GM12892 (cell line): ENCODE results near the gene KAT6B.

Experiments
- DNase-seq: peaks from one replicate; pipeline ENCODE4 v3.0.0; 2011; ENCODE audit not compliant: insufficient read length
- FAIRE-seq: peaks from 2 replicates; lab custom pipeline; 2011; peaks lifted over from hg19 to GRCh38; lab: Jason Lieb, UNC
- POLR2A ChIP-seq: IDR thresholded peaks from 2 replicates; pipeline ENCODE4 v1.6.1; 2011; ENCODE audit warnings: low read depth, low read length, control low read depth
- POLR2AphosphoS5 ChIP-seq: IDR thresholded peaks from 2 replicates; pipeline ENCODE4 v1.6.1; 2011; ENCODE audit warnings: low read depth, low read length, control low read depth
- TAF1 ChIP-seq: IDR thresholded peaks from 2 replicates; pipeline ENCODE4 v1.6.1; 2011; ENCODE audit warnings: low read depth, mild to moderate bottlenecking, control low read depth, low read length, borderline replicate concordance

KAT6B gene

DNA sequence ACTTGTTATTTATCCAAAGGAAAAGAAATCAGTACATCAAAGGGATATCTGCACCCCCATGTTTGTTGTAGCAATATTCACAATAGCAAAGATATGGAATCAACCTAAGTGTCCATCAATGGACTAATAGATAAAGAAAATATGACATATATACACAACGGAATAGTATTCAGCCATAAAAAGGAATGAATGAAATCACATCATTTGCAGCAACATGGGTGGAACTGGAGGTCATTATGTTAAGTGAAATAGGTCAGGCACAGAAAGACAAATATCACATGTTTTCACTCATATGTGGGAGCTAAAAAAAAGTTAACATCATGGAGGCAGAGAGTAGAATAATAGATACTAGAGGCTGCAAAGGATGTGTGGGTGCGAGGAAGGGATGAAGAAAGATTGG, 25.0 kb upstream of the KAT6B start:
- DNase-seq (no peak), FAIRE-seq (no peak)
- TF ChIP-seq TAF1 (no peak), POLR2AphosphoS5 (no peak), POLR2A (no peak)

- no peak for FAIRE-seq
- no peak for DNase-seq
- no peak for TF ChIP-seq POLR2AphosphoS5
- TF ChIP-seq TAF1 = no peak
- TF ChIP-seq POLR2A = no peak
These were observed 17.9 kb upstream of the KAT6B start for GRCh38 chr10:74808501-74808900.

DNA sequence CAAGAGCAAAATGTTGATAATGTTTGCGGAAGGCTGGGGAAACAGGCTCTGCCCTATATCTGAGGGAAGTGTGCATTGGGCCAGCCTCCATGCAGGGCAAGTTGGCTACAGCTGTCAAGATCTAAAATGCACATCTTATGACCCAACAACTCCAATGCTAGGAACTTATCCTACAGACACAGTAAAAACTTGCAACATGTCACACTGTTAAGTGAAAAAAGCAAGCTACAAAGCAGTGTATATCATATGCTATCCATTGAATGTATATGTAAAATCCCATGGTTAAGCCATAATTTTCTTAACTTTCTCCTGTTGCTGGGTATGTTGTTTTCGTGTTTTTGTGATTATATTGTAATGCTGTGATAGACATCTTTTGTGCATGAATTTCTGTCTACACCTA, 16.3 kb upstream of the KAT6B start:
- no peak for TF ChIP-seq POLR2AphosphoS5
- TF ChIP-seq TAF1 = no peak
- TF ChIP-seq POLR2A = no peak
- FAIRE-seq = no peak
- DNase-seq = no peak

GRCh38 chr10:74813381-74814259, 12.8 kb upstream of the KAT6B start:
- no peak for DNase-seq
- no peak for TF ChIP-seq POLR2AphosphoS5
- no peak for TF ChIP-seq POLR2A
- TF ChIP-seq TAF1 = no peak
- FAIRE-seq = no peak

DNA sequence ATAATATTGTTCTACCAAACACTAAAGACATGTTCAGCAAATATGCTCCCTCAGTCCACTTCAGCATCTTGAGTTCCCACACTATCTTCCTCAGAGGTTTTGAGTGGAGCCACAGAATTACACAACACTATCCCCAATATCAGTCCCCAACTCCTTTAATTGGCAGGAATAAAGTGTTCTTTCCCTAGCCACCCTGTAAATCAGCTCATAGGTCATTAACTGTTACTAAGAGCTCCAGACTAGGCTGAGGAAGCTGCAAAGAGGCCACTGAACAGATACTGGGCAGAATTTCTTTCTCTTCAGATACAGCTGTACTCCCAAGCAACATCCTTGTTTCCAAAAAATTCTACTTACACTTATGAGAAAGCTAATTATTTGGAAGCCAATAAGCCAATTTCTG, 11.6 kb upstream of the KAT6B start:
- FAIRE-seq (no peak), DNase-seq (no peak)
- TF ChIP-seq TAF1 = no peak
- no peak for TF ChIP-seq POLR2AphosphoS5
- TF ChIP-seq POLR2A = no peak

- TF ChIP-seq POLR2AphosphoS5 (no peak), TAF1 (no peak), POLR2A (no peak)
- no peak for FAIRE-seq
- no peak for DNase-seq
These were observed 9.4 kb upstream of the KAT6B start for GRCh38 chr10:74816824-74817498.

GRCh38 chr10:74821501-74821900, 4.9 kb upstream of the KAT6B start:
- TF ChIP-seq POLR2A = no peak
- no peak for TF ChIP-seq POLR2AphosphoS5
- TF ChIP-seq TAF1 = no peak
- FAIRE-seq (no peak), DNase-seq (no peak)

DNA sequence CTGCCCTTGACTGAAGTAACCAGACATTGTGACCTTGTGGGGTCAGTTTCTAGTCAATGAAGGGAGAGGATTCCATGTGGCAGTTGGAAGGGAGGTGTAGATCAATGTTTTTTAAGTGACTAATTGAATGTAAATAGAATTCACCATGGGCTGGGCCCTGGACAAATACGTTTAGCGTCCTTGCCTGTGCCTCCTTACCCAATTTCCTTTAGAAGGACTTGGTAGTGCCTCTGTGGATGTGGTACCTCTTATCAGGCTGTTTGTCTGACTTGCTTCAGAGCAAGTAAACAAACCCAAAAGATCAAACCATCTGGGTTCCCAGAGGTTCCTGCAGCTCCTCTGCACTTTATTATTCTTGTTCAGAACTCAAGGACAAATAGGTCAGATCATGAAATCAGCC, 4.3 kb upstream of the KAT6B start:
- no peak for TF ChIP-seq POLR2A
- DNase-seq (no peak), FAIRE-seq (no peak)

DNA sequence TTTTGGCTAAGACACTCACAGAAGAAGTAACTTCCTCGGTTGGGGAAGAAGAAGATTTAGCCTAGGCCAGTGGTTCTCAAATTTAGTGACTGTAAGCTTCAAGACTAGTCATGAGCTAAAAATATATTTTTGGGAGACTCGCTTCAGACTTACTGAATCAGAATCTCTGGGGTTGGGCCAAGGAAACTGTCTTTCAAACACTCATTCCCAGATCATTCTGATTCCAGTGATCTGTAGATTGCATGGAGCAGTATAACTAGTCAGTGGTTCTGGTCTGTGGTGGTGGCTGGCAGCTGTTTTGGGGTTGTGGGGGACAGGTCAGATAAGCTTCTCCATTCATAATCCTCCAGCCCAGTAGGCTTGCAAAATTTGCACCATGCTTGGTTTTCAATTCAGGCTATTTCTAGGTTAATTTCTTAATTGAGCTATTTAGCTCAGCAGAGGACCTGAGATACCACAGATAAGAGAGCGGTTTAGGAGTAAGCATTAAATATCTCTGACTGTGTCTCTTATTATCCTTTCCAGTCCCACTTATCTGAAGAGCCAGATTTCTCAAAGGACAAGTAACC, 3.8 kb upstream of the KAT6B start:
- no peak for FAIRE-seq
- DNase-seq = no peak
- TF ChIP-seq TAF1 (no peak), POLR2AphosphoS5 (no peak), POLR2A (no peak)

- no peak for FAIRE-seq
- DNase-seq = no peak
- TF ChIP-seq POLR2AphosphoS5 (no peak), TAF1 (no peak), POLR2A (no peak)
These were observed 2.6 kb upstream of the KAT6B start for GRCh38 chr10:74823791-74824183.

DNA sequence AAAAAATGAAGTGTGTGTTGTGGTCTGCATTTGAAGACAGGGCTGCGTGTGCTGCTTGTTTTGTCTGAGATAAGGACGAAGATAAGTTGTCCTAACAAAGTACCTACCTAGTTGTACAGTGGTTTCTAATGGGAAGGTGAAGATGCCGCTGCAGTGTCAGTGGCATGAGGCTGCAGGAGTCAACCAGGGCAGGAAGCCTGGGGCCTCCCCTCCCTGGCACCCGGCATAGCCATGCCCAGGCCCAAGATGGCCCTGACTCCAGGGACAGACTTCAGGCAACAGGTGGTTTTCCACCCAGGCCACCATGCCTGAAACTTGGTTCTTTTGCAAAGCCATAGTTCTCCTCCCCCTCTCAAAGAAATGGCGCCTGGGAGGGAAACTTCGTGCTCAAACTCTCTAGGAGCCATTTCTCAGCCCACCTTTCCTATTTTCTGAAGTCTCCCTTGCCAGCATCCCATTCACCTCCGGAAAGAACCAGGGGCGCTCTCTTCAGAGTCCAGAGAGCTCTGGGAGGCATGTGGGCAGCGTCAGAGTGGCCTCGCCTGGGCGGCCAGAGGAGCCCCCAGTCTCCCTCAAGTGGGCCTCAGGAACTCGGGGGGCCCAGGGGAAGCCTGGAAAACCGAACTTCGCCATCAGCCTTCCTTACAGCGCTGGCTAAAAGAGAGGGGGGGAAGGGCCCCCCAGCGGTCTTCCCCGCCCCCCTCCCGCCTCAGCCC, 2.1 kb upstream of the KAT6B start:
- DNase-seq = no peak
- TF ChIP-seq TAF1 = no peak
- TF ChIP-seq POLR2A = no peak
- no peak for TF ChIP-seq POLR2AphosphoS5
- FAIRE-seq = no peak
